Measurements from ENCODE around the gene PPIL1. TPM values are rescaled to one million over a fixed set of nuclear protein-coding genes. Genes with fewer than 3 reads are reported as not detected.
A peak's percentile ranks its signal among the peaks of the same experiment; 100 is the strongest.

PPIL1 gene
- total and polyA plus RNA-seq, 2 of the 13 experiments (the other 11 are each of a cell fraction or from before 2014, with no cell fraction given) = 74.2 to 144 TPM

DNA sequence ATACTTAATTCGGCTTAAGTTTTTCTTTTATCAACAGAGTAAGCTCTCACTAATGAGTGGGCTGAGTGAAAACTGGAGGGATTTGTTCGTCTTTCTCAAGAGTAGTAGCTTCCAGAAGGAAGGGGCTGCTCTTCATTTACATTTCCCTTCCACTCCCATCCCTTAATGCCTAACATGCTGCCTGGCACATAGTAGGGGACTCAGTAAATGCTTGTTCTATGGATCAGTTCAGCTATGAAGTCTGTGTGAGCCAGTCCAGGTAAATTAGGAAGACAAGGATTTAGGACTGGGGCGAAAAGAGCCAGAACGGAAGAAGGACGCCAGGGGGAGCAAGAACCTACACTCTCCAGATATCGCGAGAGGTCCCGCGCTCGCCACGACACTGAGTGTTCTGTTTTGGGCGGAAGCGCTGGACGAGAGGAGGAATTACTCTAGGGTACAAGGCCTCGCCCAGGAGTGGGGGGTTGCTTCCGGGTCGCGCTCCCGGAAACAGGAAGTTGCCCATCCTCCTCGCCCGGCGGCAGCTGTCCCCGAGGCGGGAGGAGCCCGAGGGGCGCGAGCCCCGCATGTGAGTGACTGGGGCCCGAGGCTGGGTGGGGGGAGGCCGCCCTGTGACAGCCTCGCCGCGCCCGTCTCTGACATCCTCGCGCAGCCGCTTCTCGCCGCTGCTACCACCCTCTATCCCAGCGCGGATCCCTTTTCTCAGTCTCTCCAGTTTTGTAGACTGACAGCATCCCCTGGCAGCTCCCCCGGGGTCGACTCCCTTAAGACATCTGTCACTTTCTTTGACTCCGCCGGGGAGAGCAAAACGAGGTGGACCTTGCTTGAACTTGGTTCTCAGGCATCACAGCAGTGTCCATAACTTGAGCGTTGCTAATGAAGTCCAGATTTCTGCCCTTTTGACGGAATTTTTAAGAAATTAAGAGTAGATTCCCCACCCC is 11.1 kb upstream of the PPIL1 start, which contains the start of gene C6orf89 (continued):
- TF ChIP-seq, protein P1, sequence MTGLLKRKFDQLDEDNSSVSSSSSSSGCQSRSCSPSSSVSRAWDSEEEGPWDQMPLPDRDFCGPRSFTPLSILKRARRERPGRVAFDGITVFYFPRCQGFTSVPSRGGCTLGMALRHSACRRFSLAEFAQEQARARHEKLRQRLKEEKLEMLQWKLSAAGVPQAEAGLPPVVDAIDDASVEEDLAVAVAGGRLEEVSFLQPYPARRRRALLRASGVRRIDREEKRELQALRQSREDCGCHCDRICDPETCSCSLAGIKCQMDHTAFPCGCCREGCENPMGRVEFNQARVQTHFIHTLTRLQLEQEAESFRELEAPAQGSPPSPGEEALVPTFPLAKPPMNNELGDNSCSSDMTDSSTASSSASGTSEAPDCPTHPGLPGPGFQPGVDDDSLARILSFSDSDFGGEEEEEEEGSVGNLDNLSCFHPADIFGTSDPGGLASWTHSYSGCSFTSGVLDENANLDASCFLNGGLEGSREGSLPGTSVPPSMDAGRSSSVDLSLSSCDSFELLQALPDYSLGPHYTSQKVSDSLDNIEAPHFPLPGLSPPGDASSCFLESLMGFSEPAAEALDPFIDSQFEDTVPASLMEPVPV (CRISPR knock-in tag; IDR thresholded peaks at IDR 0.05) = peak; percentile 71; the same call in 1 of the 2 replicates
- TF ChIP-seq ZNF34 (CRISPR knock-in tag; IDR thresholded peaks at IDR 0.05; ENCODE audit: borderline replicate concordance) (peak; percentile 81; the same call in 1 of the 2 replicates), NFRKB (IDR thresholded peaks at IDR 0.05) (no peak), KLF6 (CRISPR knock-in tag; IDR thresholded peaks at IDR 0.05) (peak; percentile 92; the same call in 1 of the 2 replicates), SPEN (CRISPR knock-in tag; IDR thresholded peaks at IDR 0.05; ENCODE audit: low read depth) (peak; percentile 99), ZNF331 (CRISPR knock-in tag; IDR thresholded peaks at IDR 0.05) (peak; percentile 79; the same call in 1 of the 2 replicates), ZC3H4 (CRISPR knock-in tag; IDR thresholded peaks at IDR 0.05; ENCODE audit: borderline replicate concordance) (0 out of 2 replicates have a peak, but pooled peaks have one; percentile 23), NFE2 (CRISPR knock-in tag; IDR thresholded peaks at IDR 0.05) (peak; percentile 38; the same call in 1 of the 2 replicates)
- TF ChIP-seq, protein P2, sequence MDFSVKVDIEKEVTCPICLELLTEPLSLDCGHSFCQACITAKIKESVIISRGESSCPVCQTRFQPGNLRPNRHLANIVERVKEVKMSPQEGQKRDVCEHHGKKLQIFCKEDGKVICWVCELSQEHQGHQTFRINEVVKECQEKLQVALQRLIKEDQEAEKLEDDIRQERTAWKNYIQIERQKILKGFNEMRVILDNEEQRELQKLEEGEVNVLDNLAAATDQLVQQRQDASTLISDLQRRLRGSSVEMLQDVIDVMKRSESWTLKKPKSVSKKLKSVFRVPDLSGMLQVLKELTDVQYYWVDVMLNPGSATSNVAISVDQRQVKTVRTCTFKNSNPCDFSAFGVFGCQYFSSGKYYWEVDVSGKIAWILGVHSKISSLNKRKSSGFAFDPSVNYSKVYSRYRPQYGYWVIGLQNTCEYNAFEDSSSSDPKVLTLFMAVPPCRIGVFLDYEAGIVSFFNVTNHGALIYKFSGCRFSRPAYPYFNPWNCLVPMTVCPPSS (IDR thresholded peaks at IDR 0.05) = no peak
- TF ChIP-seq, protein P3, sequence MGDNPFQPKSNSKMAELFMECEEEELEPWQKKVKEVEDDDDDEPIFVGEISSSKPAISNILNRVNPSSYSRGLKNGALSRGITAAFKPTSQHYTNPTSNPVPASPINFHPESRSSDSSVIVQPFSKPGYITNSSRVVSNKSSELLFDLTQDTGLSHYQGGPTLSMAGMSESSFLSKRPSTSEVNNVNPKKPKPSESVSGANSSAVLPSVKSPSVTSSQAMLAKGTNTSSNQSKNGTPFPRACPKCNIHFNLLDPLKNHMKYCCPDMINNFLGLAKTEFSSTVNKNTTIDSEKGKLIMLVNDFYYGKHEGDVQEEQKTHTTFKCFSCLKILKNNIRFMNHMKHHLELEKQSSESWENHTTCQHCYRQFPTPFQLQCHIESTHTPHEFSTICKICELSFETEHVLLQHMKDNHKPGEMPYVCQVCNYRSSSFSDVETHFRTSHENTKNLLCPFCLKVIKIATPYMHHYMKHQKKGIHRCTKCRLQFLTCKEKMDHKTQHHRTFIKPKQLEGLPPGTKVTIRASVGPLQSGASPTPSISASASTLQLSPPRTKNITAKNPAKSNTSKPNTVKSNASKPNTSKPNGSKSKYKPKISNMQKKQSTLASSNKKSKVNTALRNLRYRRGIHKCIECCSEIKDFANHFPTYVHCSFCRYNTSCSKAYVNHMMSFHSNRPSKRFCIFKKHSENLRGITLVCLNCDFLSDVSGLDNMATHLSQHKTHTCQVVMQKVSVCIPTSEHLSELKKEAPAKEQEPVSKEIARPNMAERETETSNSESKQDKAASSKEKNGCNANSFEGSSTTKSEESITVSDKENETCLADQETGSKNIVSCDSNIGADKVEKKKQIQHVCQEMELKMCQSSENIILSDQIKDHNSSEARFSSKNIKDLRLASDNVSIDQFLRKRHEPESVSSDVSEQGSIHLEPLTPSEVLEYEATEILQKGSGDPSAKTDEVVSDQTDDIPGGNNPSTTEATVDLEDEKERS (CRISPR knock-in tag; IDR thresholded peaks at IDR 0.05) = peak; percentile 99
- TF ChIP-seq, protein P4, sequence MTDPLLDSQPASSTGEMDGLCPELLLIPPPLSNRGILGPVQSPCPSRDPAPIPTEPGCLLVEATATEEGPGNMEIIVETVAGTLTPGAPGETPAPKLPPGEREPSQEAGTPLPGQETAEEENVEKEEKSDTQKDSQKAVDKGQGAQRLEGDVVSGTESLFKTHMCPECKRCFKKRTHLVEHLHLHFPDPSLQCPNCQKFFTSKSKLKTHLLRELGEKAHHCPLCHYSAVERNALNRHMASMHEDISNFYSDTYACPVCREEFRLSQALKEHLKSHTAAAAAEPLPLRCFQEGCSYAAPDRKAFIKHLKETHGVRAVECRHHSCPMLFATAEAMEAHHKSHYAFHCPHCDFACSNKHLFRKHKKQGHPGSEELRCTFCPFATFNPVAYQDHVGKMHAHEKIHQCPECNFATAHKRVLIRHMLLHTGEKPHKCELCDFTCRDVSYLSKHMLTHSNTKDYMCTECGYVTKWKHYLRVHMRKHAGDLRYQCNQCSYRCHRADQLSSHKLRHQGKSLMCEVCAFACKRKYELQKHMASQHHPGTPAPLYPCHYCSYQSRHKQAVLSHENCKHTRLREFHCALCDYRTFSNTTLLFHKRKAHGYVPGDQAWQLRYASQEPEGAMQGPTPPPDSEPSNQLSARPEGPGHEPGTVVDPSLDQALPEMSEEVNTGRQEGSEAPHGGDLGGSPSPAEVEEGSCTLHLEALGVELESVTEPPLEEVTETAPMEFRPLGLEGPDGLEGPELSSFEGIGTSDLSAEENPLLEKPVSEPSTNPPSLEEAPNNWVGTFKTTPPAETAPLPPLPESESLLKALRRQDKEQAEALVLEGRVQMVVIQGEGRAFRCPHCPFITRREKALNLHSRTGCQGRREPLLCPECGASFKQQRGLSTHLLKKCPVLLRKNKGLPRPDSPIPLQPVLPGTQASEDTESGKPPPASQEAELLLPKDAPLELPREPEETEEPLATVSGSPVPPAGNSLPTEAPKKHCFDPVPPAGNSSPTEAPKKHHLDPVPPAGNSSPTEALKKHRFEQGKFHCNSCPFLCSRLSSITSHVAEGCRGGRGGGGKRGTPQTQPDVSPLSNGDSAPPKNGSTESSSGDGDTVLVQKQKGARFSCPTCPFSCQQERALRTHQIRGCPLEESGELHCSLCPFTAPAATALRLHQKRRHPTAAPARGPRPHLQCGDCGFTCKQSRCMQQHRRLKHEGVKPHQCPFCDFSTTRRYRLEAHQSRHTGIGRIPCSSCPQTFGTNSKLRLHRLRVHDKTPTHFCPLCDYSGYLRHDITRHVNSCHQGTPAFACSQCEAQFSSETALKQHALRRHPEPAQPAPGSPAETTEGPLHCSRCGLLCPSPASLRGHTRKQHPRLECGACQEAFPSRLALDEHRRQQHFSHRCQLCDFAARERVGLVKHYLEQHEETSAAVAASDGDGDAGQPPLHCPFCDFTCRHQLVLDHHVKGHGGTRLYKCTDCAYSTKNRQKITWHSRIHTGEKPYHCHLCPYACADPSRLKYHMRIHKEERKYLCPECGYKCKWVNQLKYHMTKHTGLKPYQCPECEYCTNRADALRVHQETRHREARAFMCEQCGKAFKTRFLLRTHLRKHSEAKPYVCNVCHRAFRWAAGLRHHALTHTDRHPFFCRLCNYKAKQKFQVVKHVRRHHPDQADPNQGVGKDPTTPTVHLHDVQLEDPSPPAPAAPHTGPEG (CRISPR knock-in tag; IDR thresholded peaks at IDR 0.05) = no peak; the same call in 1 of the 2 replicates
- TF ChIP-seq, protein P5, sequence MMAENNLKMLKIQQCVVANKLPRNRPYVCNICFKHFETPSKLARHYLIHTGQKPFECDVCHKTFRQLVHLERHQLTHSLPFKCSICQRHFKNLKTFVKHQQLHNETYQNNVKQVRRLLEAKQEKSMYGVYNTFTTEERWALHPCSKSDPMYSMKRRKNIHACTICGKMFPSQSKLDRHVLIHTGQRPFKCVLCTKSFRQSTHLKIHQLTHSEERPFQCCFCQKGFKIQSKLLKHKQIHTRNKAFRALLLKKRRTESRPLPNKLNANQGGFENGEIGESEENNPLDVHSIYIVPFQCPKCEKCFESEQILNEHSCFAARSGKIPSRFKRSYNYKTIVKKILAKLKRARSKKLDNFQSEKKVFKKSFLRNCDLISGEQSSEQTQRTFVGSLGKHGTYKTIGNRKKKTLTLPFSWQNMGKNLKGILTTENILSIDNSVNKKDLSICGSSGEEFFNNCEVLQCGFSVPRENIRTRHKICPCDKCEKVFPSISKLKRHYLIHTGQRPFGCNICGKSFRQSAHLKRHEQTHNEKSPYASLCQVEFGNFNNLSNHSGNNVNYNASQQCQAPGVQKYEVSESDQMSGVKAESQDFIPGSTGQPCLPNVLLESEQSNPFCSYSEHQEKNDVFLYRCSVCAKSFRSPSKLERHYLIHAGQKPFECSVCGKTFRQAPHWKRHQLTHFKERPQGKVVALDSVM (CRISPR knock-in tag; IDR thresholded peaks at IDR 0.05) = peak; percentile 85

Data from HepG2 (cell line).